Measurements from ENCODE around the gene CT47C1. TPM values are rescaled to one million over a fixed set of nuclear protein-coding genes. Genes with fewer than 3 reads are reported as not detected.

CT47C1 gene
- total RNA-seq, 4 donors from 2014 or later = not detected

DNA sequence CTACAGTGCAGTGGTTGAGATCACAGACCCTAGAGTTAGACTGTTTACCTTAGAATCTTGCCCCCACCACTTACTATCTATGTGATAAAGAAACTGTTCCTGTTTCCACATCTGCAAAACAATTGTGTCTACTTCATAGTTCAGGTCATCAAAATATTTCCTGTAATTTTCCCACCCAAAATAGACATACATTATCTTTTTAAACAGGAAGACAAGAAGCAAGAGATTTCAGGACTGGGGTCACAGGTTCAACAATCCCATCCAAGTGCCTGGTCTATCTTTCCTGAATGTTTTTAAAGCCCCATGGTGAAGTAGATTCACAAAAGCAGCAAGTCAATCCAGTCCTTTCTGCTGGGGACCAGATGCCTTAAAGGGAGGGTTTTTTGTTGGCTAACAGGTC, 41.8 kb upstream of the CT47C1 start:
- no peak overlapping the region for H3K27ac ChIP-seq
- H3K4me3 ChIP-seq = no peak overlapping the region
- H3K27me3 ChIP-seq = no peaks in the 10 kb centered on the region
- H3K36me3 ChIP-seq = no peaks in the 10 kb centered on the region
- no peak for TF ChIP-seq CTCF (IDR thresholded peaks at IDR 0.05)
- no peak for TF ChIP-seq POLR2A (IDR thresholded peaks at IDR 0.05)
- no peak for TF ChIP-seq EP300 (IDR thresholded peaks at IDR 0.05)
- TF ChIP-seq POLR2AphosphoS5 (IDR thresholded peaks at IDR 0.05) = no peak
- no peaks in the 10 kb centered on the region for H3K4me1 ChIP-seq
- no peak for ATAC-seq
- no peaks in the 10 kb centered on the region for H3K9me3 ChIP-seq

DNA sequence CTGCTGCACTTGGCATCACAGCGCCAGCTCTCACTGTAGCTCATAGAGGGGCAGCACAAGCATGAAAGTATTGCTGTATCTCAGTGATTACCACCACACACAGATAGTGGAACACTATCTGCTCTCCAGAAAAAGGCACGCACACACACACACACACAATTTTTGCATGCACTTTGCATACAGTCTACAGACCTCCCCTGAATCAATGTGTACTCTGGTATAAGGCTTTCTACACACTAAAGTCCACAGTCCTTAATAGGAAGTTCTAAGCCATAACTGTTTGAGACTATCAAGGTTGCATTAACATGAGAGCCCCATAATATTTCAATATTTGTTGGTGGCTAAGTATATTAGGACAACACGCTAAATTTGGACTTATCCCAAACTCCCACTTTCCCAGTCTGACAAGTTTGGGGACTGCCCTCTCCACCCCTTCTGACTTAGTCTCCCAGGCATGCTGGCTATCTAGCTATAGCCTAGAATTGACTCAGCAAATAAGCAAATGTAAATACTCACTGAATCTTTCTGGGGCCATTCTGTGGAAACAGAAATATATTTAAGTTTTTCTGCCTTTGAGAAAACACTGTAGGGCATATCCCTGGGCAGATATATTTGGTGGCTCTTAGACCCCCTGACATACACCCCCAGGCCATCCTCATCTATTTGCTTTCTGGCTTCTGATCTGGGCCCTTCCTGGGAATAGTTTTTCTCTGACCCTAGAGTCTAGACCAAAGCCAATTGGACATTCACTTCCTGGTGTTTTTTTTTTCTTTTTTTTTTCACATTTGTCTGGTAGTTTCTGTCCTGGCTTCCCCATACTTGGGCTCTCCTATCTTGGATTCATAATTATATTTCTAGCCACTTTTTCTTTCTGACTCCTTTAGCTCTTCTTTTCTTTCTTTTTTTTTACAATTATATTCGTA, 36.4 kb upstream of the CT47C1 start:
- no peak for ATAC-seq
- 20 to 75% methylated on average over 1 of the region's 4 CpGs for WGBS, 2 donors (ENCODE audit: low coverage in 1 of 2)
- H3K9me3 ChIP-seq = no peaks in the 10 kb centered on the region
- no peak overlapping the region for H3K27ac ChIP-seq
- H3K36me3 ChIP-seq = no peaks in the 10 kb centered on the region
- no peak overlapping the region for H3K4me3 ChIP-seq
- TF ChIP-seq EP300 (IDR thresholded peaks at IDR 0.05) (no peak), POLR2AphosphoS5 (IDR thresholded peaks at IDR 0.05) (no peak), CTCF (IDR thresholded peaks at IDR 0.05) (no peak), POLR2A (IDR thresholded peaks at IDR 0.05) (no peak)
- no peaks in the 10 kb centered on the region for H3K27me3 ChIP-seq
- H3K4me1 ChIP-seq = peaks cover 0 to 15% (median 8%) of the 10 kb centered on the region in 3 donors

DNA sequence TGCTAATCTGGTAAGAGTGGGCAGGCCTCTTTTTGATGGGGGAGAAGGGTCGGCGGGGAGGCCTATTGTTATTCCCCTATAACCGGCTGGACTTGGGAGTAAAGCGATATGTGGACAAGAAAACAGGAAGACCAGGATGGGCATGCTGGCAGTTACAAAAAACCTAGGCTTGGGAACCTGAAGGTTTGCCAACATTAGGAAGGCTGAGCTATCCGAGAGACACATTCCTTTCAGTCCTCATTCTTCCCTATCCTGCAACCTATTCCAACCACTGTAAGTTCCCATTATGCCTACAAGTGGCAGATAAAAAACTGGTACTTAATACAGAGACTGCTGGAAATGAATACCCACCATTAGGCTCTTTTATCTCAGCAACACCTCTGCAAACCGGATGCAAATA, 32.4 kb upstream of the CT47C1 start:
- Histone ChIP-seq H3K4me1 (peaks cover 0 to 18% (median 8%) of the 10 kb centered on the region in 3 donors), H3K27me3 (no peaks in the 10 kb centered on the region), H3K36me3 (no peaks in the 10 kb centered on the region), H3K9me3 (no peaks in the 10 kb centered on the region), H3K4me3 (no peak overlapping the region), H3K27ac (peak overlapping the region in 2 of 4 donors; percentile 2 to 35)
- no peak for TF ChIP-seq POLR2AphosphoS5 (IDR thresholded peaks at IDR 0.05)
- no peak for TF ChIP-seq EP300 (IDR thresholded peaks at IDR 0.05)
- TF ChIP-seq CTCF (IDR thresholded peaks at IDR 0.05) = no peak
- no peak for TF ChIP-seq POLR2A (IDR thresholded peaks at IDR 0.05)
- no peak for ATAC-seq
- 17 to 53% methylated on average over 2 to 5 of the region's 6 CpGs for WGBS, 2 donors (ENCODE audit: low coverage in 1 of 2)

GRCh38 chrX:119041175-119041574, 31.6 kb upstream of the CT47C1 start:
- Histone ChIP-seq H3K4me3 (no peak overlapping the region), H3K27ac (peak overlapping the region in 2 of 4 donors; percentile 2 to 35), H3K9me3 (no peaks in the 10 kb centered on the region), H3K27me3 (no peaks in the 10 kb centered on the region), H3K4me1 (peaks cover 0 to 18% (median 8%) of the 10 kb centered on the region in 3 donors), H3K36me3 (no peaks in the 10 kb centered on the region)
- 28 to 34% methylated on average over 2 to 4 of the region's 4 CpGs for WGBS, 2 donors (ENCODE audit: low coverage in 1 of 2)
- TF ChIP-seq POLR2AphosphoS5 (IDR thresholded peaks at IDR 0.05) = peak; percentile 73
- no peak for TF ChIP-seq EP300 (IDR thresholded peaks at IDR 0.05)
- TF ChIP-seq CTCF (IDR thresholded peaks at IDR 0.05) = no peak
- peak; percentile 85 for ATAC-seq

GRCh38 chrX:119042040-119042439, 30.8 kb upstream of the CT47C1 start:
- Histone ChIP-seq H3K27ac (peak overlapping the region in 2 of 4 donors; percentile 7 to 35), H3K4me1 (peaks cover 0 to 18% (median 8%) of the 10 kb centered on the region in 3 donors), H3K27me3 (no peaks in the 10 kb centered on the region), H3K9me3 (no peaks in the 10 kb centered on the region), H3K36me3 (no peaks in the 10 kb centered on the region), H3K4me3 (no peak overlapping the region)
- 88 to 100% methylated on average over 1 of the region's 3 CpGs for WGBS, 2 donors (ENCODE audit: low coverage in 1 of 2)
- no peak for ATAC-seq
- TF ChIP-seq POLR2AphosphoS5 (IDR thresholded peaks at IDR 0.05) (no peak), CTCF (IDR thresholded peaks at IDR 0.05) (no peak), EP300 (IDR thresholded peaks at IDR 0.05) (no peak), POLR2A (IDR thresholded peaks at IDR 0.05) (no peak)

Data from gastroesophageal sphincter (tissue), 4 donors.